Activated CD4-positive, alpha-beta T cell treated with anti-CD3 and anti-CD28 coated beads for 48 hours (primary cell): ENCODE measurements around the gene NMNAT3.

Experiments
- DNase-seq: peaks from one replicate; pipeline ENCODE4 v3.0.0-alpha.2; 2020

Gene NMNAT3

DNA sequence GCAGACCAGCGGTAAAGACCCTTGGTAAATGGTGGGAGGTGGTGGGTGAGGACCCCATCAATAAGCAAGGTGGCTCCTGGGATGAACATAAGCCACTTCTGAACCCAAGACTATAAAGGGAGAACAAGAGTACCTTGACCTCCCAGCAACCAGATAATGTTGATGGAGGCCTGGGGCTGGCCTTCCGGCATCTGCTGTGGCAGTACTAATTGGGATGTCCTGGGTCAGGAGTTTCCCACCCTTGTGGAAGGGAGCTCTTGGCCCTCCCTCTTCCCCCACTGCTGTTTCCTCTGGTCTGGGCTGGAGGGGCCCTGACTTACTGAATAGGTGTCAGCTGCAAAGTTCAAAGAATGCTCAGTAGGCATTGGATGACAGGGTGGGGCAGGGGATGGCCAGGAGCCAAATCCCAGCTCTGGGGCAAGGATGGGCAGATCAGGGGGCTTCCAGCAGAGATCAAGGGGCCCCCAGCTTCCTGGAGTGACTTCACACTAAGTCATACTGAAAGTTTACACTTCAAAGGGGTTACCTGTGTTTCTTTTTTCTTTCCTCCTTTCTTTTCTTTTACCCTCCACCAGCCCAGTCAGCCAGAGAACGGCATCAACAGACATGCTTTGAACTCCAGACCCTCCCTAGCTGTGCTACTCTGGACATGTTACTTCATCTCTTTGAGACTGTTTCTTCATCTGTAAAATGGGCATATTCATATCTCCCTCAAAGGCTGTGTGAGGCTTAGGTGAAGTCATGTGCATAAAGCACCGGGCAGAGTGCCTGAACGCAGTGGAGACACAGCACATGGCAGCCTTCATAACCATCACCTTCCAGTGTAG, 139.8 kb downstream of the NMNAT3 start:
- no peak for DNase-seq

- no peak for DNase-seq
Measured at GRCh38 chr3:139537361-139537760, 140.4 kb downstream of the NMNAT3 start.

- DNase-seq, result no peak
Measured at GRCh38 chr3:139534992-139535879, 142.5 kb downstream of the NMNAT3 start.

DNA sequence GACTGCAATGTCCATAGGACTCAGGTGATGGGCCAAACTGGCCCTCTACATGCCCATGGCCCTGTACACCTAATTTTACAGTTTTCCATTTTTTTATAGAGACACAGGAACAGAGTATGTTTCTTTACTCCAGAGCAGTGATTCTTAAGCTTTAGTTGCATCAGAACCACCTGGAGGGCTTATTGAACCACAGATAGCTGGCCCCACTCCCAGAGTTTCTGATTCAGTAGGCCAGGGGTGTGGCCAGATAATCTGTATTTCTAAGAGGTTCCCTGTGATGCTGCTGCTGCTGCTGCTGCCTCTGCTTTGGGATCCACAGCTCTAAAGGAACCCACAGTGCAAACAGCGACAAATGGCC, 143.3 kb downstream of the NMNAT3 start:
- no peak for DNase-seq

DNA sequence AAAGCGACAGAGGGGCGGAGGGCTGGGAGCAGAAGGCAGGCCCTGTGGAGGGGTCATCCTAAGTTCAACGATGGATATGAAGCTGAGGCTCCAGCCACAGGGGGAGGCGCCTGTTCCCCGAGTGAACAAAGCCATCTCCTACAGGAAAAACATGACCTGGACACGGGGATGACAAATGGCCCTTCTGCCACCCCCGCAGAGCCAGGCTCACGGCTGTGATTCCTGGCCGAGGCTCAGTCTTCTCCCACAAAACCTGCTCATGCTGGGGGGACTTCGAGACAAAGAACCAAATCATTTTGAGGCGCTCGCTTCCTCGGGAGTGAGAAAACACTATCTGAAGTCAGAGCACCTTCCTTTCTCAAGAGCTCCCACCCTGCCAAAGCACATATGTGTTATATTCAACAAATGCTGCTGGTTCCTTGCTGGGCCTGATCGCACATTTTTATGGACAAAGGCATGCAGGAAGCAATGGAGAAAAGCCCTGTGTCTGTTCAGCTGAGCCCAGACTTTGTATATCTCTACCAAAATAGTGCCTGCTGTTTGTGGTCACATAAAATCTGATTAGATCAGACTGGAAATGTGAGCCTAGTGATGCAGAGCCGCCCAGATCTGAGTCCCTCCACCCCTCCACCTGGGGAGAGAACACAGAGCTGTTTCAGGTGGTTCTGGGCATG, 143.9 kb downstream of the NMNAT3 start:
- DNase-seq, result no peak

GRCh38 chr3:139532976-139533375, 144.8 kb downstream of the NMNAT3 start:
- no peak for DNase-seq

DNA sequence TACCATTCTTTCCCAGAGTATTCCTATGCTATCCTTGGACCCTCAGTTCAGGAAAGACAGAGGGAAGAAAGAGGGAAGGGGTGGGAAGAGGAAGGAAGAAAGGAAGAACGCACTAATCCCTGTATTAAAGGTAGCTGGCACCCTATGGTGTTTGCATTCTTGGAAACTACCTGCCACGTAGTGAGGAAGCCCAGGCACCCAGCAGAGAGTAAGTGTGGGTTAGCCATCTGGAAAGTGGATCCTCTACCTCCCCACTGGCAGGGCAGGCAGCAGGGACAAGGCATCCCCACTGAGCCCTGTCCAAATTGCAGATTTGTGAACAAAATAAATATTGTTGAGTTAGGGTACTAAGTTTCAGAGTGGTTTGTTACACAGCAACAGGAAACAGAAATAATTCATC, 147.1 kb downstream of the NMNAT3 start:
- no peak for DNase-seq

DNA sequence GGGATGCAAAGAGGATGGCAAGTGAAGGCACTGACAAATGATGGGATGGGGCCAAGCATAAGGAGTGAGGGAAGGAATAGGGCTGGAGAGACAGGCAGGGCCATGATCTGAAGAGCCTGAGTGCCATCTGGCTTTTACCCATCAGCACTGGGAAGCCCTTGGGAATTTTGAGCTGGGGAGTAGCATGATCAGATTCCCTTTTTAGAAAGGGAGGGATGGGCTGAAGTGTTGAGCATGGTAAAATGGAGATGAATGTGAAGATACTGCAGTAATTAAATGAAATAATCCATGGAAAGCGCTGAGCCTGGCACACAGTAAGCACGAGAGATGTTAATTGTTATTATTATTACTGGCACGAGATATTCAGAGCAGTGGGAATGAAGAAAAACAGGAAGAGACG, 148.1 kb downstream of the NMNAT3 start:
- no peak for DNase-seq

DNA sequence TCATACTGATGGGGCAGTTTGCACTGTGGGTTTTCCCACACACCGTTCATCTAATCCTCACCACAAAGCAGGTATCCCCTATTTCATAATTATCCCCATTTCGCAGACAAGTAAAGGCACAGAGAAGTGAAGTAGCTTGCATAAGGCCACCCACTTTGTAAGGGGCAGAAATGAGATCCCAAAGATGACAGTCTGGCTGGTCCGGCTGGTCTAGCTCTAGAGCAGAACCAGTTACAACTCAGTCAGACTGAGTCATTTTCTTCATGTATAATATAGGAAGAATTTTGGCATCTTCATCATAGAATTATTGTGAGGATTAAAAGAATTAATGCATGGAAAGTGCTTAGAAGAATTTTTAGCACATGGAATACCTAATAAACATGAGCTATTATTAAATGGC, 148.8 kb downstream of the NMNAT3 start:
- no peak for DNase-seq

DNA sequence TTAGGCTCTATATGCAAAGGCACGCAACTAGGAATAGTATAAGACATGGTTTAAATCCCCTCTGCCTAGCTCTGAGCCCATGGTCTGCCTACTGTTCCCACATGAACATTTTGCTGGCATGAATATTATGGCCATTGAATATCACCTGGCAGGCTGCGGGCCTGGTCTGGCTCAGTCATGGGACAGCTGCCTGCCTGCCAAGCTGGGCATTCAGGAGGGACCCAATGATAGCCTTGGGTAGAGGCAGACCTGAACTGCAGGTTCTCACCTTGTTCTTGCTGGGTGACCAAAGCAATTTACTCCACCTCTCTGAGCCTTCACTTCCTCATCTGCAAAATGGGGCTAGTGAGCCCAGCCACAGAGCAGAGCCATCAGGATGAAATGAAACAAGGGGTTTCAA, 149.5 kb downstream of the NMNAT3 start:
- no peak for DNase-seq

DNA sequence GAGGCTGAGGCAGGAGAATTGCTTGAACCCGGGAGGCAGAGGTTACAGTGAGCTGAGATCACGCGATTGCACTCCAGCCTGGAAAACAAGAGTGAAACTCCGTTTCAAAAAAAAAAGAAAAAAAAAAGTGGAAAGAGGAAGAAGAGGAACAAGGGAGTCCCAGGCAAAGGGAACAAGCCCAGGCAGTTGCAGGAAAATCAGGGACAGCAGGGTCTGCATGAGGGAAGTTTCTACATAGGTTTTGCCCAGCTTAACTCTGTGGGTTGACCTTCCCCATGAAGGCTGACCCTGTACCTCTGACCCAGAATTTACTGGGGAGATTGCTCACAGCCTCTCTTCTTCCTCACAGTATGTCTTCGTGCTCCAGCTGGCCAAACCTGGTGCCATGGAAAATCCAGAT, 150.5 kb downstream of the NMNAT3 start:
- no peak for DNase-seq

- no peak for DNase-seq
Measured at GRCh38 chr3:139526146-139526545, 151.6 kb downstream of the NMNAT3 start.

DNA sequence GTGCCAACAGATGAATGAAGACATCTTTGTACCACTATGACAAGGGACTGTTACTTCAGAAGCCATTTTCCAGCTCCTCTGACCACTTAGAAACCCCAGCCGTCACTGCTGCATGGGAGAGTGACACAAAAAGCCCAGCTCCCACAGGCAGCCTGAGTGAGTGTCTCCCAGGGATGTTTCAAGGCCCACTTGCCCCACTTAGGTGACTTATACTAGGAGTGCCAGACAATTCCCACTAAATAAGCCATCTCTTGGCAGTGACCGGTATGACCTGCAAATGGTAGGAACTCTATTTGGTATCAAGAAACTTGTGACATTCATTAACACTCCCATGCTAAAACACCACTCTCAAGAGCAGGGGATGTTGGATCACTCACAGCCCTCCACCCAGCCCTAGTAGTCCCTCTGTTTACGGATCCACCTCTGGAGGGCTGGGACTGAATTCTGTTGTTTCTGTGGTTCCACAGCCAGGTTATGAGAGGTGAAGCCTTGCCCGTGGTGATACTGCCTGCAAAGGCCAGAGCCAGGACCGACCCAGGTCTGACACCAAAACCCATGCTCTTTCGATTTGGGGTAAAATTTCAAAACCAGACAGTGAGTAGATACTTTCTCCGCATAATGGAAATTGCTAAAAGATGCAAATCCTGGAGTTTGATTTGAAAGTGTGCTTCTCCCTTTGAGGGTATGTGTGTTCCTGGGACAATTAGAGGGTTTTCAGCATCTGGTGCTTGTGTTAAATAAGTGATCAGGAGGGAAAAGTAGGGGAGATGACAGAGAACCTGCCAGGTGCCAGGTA, 152.7 kb downstream of the NMNAT3 start:
- DNase-seq, result no peak

- no peak for DNase-seq
Measured at GRCh38 chr3:139523718-139524117, 154.1 kb downstream of the NMNAT3 start.

DNA sequence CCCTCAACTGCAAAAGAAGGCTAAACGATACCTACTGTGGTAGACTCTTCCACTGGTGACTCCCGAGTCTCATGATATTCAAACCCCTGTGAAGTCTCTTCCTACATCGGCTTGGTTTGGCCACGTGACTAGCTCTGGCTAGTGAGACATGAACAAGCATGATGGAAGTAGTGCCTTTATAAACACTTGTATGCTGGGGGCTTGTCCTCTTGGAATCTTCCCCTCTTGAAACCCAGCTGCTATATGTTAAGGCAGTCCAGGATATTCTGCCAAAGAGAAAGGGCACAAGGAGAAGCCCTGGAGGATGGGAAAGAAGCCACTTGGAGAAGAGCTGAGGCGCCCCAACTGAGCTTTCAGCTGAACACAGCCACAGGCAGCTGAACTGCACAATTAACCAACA, 154.6 kb downstream of the NMNAT3 start:
- no peak for DNase-seq

GRCh38 chr3:139522421-139522820, 155.4 kb downstream of the NMNAT3 start:
- DNase-seq, result no peak

DNA sequence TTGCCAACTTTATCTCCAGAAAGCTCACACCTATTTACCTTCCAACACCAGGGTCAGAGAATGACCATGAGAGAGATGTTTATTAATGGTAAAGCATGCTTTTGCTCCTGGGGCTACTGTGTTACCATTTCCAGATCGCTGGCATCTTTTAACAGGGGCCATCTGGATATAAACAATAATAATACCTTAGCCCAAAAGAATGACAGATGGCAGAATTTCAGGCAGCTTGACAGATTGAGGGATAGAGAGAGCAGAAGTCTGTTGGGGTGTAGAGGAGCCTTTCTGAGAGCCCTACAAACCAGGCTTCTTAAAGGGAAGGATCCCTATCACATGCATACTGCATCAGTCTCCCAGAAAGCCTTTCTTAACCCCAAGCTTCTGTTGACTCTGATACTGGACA, 156.0 kb downstream of the NMNAT3 start:
- DNase-seq, result no peak

DNA sequence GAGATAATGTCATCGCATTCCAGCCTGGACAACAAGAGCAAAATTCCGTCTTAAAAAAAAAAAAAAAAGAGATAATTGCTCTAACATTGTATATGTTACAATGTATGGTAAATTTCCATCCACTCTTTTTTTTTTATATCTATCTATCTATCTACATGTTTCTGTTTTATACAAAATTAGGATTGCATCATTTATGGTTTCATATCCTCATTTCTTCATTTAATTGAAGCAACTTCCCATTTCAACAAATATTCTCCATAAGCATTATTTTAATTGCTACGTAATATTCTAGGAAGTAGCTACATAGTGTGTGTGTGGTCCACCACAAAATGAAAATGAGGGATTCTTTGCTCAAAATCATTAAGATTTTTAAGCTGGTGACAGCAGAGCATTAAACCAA, 156.6 kb downstream of the NMNAT3 start:
- no peak for DNase-seq

GRCh38 chr3:139519998-139520737, 157.6 kb downstream of the NMNAT3 start:
- DNase-seq, result peak; percentile 57

DNA sequence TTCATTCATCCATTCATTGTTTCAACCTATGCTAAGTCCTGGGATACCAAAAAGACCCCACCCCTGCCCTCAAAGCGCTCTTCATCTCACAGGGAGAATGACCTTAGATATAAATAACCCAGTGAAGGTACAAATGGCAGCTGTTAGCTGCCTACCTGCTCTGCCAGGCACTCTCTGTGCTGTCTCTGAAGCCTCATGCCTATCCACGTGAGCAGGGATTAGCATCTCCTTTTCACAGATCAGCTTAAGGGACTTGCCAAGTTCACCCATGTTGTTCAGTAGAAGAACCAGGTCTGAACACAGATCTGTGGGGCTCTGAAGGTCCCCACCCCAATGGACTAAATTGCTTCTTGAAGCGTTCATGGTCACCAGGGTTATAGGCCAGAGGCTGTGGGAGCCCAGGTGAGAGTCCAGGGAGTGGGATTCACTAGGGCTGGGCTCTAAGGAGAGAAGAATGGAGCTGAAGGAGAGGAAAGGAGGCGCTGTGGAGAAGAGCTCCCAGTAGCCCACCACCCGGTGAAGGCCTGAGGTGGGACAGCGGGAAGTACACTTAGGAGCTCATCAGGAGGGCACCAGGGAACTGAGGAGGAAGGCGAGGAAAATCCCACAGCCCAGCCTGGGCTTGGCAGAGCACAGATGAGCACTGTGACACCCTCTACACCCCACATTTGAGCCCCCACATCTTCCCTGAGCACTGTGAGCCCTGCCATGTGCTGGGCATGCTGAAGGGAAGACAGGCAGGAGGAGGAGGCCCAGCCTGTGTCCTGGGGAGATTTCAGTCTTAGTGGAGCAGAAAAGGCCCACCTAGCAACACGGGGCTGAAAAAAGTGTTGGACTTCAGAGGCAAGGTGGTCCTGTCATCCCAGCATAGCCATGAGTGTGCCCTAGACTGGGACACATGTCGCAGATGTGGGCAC, 158.6 kb downstream of the NMNAT3 start:
- DNase-seq, result no peak

DNA sequence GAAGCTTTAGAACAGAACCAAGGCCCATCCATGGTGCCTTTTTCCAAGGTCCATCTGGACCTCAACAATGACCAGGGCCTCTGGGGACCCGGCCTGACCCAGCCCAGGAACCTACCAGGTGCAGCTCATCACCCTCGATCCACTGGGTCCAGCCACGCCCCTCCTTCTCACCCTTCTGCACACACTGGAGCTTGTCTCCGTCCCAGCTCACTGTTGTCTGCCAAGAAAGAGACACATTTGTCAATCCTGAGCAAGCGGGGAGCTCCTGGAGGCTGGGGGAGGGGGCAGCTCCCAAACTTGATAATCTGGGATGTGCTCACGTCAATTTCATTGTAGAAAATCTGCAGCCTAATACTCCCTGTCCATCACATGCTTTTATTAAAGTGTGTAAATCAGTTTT, 159.5 kb downstream of the NMNAT3 start:
- DNase-seq, result no peak
